Stimulated activated CD4-positive, alpha-beta T cell treated with anti-CD3 and anti-CD28 coated beads, TNF-alpha, amount 100 ng/mL, for 1 hour (primary cell): Measurements from ENCODE around the gene MTUS2.

Experiments
- DNase-seq, 3 donors: peaks; one replicate each; pipeline ENCODE4 v3.0.0-alpha.2; 2020; ENCODE audit warnings: low read depth in 3 of 3, low spot score in 1 of 3

MTUS2 gene

DNA sequence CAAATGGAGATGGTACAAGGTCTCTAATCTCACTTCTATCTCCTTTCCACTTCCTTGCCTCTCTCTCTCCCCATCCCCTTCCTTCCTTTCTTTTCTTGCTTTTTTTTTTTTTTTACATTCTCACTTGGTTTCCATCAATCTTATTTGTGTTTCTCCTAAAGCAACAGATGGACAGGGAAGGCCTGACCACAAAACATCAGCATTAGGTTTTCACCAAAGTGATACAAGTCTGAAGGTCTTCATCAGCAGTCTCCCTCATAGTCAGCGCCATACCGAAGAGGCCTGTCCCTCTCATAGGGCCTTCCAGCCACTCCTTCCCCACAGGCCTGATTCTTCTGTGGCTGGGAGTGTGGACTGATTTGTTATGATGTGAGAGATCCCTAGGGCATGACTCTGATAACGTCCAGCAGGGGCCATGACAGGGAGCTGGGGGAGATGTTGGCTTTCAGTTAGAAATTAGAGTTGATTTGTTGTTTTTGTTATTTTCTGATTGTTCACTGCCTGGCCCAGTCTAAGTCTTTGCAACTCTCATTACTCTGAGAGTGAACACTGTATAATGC is 616.7 kb downstream of the MTUS2 start:
- DNase-seq, result no peak

DNA sequence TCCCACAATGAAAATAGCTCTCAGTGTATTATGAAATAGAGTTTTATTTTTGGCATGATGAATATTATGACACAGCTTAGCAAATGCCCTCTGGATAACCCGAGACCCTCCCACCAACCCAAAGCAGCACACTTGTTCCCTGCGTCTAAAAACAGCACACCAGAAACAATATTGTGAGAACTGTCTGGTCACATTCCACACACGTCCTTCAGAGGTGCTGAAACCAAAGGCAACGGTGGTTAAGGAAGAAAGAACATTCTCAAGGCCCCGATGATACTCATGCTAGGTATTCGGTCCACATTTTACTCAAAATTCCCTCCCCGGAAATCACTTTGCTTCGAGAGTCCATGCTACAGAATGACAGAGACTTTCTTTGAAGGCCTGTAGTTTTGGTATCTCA is 618.6 kb downstream of the MTUS2 start:
- no peak for DNase-seq

DNA sequence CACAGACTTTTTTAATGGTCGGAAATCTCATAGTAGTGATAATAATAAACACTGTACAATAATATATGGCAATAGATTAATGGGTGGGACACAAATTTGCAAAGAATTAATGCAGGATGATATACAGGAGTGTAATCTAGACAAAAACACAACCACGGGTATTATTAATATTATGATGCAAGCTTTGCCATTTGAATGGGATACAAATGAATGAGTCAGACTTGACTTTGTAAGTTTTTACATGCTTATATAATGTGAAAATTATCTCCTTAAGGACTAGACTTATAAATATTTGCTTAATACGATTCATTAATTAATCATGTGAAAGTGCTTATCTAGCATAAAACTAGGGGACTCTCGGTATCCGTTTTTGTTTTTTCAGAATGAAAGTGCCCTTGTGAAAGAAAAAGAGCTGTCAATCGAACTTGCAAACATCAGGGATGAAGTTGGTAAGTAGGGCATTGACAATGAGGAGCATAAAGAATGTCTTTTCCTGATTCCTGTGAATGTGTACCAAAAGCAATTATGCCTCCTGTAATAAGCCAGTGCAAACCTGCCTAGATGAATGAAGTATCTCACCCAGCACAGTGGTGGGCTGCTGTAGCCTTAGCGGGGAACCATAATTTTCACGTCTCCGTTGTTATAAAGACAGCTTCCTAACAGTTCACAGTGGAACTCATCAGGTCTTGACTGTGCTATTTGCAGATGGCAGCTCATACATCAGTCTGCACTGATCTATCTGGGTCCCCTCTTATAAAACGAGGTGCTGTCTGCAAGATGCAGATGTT is 619.7 kb downstream of the MTUS2 start:
- DNase-seq, result no peak

DNA sequence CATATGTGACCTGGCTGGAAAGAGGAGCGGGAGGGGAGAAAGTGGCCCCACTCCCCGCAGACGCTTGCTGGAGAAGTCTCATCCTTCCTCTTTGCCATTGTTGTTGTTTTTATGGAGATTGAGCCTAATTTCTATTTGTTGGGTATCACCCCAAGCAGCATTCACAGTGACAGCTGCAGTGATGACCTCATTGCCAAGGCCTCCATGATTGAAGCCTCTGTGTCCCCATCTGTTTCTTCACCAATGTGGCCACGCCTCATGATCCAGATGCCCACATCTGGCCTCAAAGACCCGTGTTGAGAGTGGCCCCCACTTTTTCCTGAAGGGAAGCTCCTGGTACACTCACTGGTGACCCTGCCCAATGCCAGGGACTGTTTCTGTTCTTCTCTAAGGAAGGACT is 621.2 kb downstream of the MTUS2 start:
- DNase-seq, result no peak

DNA sequence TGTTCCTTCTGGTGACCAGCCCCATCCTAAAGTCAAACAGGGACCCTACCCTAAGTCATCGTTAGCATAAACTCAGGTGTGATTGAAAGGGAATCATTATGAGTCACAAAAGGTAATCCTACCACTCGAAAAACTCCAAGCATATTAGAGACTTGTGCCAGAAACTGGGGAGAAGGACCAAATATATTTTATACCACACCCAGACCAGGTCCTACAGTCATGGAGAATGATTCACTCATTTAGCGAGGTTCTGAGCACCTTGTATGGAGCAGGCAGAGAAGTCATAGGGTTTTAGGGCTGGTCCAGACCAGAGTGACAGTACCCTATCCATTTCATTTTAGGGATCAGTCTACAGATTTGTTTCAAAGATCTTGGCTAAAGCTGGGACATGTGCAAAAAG is 625.9 kb downstream of the MTUS2 start:
- DNase-seq, result no peak

GRCh38 chr13:29448174-29448573 is 628.0 kb downstream of the MTUS2 start:
- DNase-seq, result no peak

GRCh38 chr13:29449726-29450125 is 629.6 kb downstream of the MTUS2 start:
- DNase-seq, result no peak

- no peak for DNase-seq
Observed at GRCh38 chr13:29451976-29452375, 631.8 kb downstream of the MTUS2 start.

- DNase-seq, result no peak
Observed at GRCh38 chr13:29452773-29453616, 632.9 kb downstream of the MTUS2 start.

GRCh38 chr13:29453617-29454011 is 633.5 kb downstream of the MTUS2 start:
- DNase-seq, result no peak

DNA sequence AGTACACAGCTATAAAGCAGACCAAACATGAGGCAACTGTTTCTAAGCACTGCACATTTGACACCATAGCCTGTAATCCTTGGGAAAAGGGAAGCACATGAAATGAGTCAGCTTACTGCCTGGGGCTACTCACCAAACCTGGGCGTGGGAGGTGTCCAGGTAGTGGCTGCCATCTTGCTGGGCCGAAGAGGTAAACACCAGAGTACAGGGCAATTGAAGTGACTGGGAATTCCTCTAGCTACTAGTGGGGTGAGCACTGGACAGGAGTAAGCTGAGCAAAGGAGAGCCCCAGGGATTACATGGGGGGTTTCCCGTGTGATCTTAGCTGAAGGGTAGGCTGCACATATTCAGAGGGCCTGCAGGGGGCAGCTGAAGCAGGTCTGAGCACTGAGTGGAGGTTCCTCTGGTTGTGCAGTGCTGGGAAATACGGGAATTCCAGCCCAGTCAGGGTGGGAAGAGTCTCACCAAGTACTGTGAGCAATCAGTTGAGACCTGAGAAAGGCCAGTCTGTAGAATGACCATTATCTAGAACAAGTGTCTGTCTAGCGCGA is 634.9 kb downstream of the MTUS2 start:
- no peak for DNase-seq

- no peak for DNase-seq
Observed at GRCh38 chr13:29456419-29456818, 636.3 kb downstream of the MTUS2 start.

GRCh38 chr13:29457299-29457698 is 637.2 kb downstream of the MTUS2 start:
- DNase-seq, result no peak

GRCh38 chr13:29458419-29458818 is 638.3 kb downstream of the MTUS2 start:
- no peak for DNase-seq

GRCh38 chr13:29459813-29460355 is 639.7 kb downstream of the MTUS2 start:
- no peak for DNase-seq

- DNase-seq, result no peak
Observed at GRCh38 chr13:29464105-29464679, 644.1 kb downstream of the MTUS2 start.

DNA sequence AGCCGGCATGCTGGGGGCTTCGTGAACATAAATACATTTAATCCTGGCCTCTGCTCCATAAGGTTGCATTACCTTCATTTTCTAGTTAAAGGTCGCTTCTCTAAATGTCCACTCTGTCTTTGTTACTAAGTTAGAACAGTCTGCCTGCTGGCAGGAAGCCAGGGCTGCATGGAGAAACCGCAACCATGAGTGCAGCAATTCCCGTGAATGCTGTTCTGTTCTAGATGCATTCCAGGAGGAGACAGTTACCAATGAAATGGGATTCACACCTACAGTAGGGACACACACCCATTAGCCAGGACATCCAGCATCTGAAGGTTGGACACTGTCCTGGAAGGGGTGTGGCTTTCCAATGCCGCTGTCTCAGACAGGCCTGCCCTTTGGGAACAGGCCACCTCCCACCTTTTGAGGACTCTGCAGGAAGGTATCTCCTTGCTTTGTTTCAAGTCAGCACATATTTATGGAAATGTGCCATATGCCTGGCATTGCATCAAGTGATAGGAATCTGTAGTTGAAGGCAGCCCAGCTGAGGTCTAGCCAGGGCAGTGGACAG is 645.7 kb downstream of the MTUS2 start:
- DNase-seq, result no peak

- DNase-seq, result no peak
Observed at GRCh38 chr13:29471551-29471950, 651.4 kb downstream of the MTUS2 start.

DNA sequence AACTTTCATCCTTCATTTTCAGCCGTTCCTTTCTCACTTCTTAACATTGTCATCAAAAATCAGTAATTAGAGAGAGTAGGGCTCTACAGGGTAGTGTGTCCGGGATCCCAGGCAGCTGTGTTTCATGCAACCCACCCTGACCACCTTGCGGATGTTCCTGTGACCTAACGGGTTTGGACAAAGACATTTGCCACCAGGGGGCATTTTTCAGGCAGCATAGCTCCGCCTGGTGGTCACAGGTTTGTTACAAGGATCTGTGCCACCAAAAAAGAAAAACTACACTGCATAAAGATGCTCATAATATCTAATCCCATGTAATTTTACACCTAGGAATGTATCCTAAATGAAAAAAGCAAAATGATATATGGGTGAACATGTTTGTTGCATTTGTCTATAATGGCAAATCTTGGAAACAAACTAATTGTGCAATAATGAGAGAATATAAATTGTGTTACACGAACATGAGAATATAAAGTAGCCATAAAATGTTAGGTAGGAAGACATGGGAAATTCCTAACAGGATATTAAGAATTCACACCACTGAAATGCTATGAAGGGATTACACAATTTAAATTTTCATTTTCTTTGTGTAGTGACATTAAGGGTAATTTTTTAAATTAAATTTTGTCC is 652.3 kb downstream of the MTUS2 start:
- DNase-seq, result peak in 1 of 3 donors; percentile 4

DNA sequence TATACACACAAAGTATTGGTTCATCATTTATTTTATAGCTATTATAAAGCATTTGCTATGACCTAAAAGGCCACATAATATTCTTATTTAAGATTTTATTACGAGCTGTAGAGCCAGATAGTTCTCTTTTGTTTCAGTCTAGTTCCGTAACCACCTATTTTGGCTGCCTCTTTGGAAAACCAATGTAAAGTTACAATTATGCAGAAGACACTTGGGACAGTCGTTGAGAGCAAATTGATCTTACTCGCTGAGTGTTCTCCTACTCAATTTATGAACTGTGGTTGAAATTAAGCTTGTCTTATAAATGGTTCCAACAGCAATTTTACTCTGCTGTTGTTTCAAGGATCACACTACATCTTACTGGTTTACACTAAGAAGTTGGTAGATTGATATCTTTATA is 653.0 kb downstream of the MTUS2 start:
- DNase-seq, result no peak
